Activated CD4-positive, alpha-beta T cell treated with anti-CD3 and anti-CD28 coated beads, Interleukin-2, amount 10 ng/mL, durations not matched to agents 7 days and 5 days (primary cell): ENCODE results near the gene TPM1. TPM values are rescaled to one million over a fixed set of nuclear protein-coding genes. Genes with fewer than 3 reads are reported as not detected.

Experiments
- CTCF ChIA-PET: fragments of 350-600 bp; sonication (Branson Sonifier 250); formaldehyde crosslinking; loops from one replicate; lab custom pipeline; 2021; ENCODE audit warnings: antibody characterized with exemption; lab: Charles Lee
- POLR2A ChIA-PET: fragments of 350-600 bp; sonication (Branson Sonifier 250); formaldehyde crosslinking; loops from one replicate; lab custom pipeline; 2021; ENCODE audit warnings: antibody characterized with exemption; lab: Charles Lee
- DNase-seq: peaks from one replicate; pipeline ENCODE4 v3.0.0-alpha.2; 2020
- H3K27ac Mint-ChIP-seq: one replicate; pipeline ENCODE4 v1.8.0; 2021; ENCODE audit warnings: mild to moderate bottlenecking, moderate library complexity, mixed read lengths
- H3K27me3 Mint-ChIP-seq: one replicate; pipeline ENCODE4 v1.8.0; 2021; ENCODE audit warnings: mixed read lengths
- H3K36me3 Mint-ChIP-seq: one replicate; pipeline ENCODE4 v1.8.0; 2021; ENCODE audit warnings: low read depth, mixed read lengths
- H3K4me1 Mint-ChIP-seq: one replicate; pipeline ENCODE4 v1.8.0; 2021; ENCODE audit warnings: mixed read lengths
- H3K4me3 Mint-ChIP-seq: one replicate; pipeline ENCODE4 v1.8.0; 2021; ENCODE audit warnings: mild to moderate bottlenecking, moderate library complexity, mixed read lengths
- H3K9me3 Mint-ChIP-seq: one replicate; pipeline ENCODE4 v1.8.0; 2021; ENCODE audit warnings: mixed read lengths
- total RNA-seq, 2 experiments: library from RNA; stranded (reverse); gene quantifications; one replicate each; pipeline ENCODE4 v1.2.3, GENCODE V29; 2021

TPM1 gene
- total RNA-seq, 2 experiments from 2014 or later: 4.0 to 4.5 TPM

GRCh38 chr15:63008333-63009049 is 34.1 kb upstream of the TPM1 start:
- Mint-ChIP-seq H3K27ac (no peak overlapping the region), H3K9me3 (no peaks in the 10 kb centered on the region), H3K4me3 (no peak overlapping the region), H3K4me1 (no peaks in the 10 kb centered on the region), H3K27me3 (no peaks in the 10 kb centered on the region), H3K36me3 (no peaks in the 10 kb centered on the region)
- ChIA-PET CTCF (no interaction called here), POLR2A (no interaction called here)
- no peak for DNase-seq

DNA sequence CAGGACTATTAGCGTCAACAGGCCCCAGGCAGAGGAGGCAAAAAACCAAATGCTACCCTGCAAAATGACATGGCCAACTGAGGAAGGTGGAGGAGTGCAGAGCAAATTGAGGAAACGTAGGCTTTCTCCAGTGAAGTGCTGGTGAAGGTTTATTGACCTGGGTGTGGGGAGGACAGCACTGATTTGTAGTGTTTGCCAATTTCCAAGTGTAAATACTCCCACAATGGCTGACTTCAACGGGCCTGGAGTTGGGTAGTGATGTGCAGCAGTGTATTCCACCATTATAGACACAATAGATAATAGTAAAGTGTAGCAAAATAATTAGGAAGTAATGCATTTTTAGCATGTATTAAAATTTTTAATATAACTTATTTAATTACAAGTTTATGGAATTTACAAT is 32.2 kb upstream of the TPM1 start:
- no peaks in the 10 kb centered on the region for H3K4me1 Mint-ChIP-seq

DNA sequence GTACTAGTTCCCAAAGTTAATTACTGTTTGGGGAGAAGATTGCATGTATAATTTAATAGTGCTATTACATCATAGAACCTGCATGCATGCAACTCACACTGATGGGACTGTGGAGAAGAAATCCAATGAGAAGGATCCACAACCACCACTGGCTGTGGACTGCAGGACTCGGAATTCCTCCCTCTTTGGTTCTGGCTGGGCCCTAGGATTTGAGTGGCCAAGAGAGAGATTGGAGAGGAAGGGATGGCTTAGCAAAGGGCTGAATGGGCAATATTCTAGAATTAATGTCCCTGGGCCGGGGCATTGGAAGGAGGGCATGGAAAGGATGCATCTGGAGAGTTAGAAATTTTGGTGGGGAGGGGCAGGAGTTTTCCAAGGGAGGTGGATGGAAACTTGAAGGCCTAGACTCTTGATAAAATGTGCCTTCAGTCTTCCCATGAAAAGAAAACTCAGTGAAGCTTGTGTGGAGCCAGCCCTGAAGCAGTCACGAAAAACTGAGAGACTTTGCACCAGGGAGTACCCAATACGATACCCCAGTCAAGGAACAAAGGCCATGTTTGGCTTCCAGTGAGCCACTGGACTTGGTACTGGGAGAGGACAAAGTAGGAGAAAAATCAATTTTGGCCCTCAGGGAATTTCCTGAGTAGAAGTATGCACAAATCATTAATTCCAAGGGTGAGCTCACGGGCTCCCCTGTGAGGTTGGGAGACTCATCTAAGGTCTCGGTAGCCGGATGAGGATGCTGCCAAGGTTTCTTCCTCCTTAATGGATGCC is 31.4 kb upstream of the TPM1 start:
- Mint-ChIP-seq H3K4me1 (peaks cover 4% of the 10 kb centered on the region), H3K27me3 (no peaks in the 10 kb centered on the region), H3K36me3 (no peaks in the 10 kb centered on the region), H3K4me3 (no peak overlapping the region), H3K9me3 (no peaks in the 10 kb centered on the region), H3K27ac (no peak overlapping the region)
- ChIA-PET CTCF (no interaction called here), POLR2A (interaction anchor here (0.6 kb wide), 1 partner anchor 354 kb away, joined by 4 read pairs; no protein-coding TSS in a partner anchor)
- DNase-seq: no peak

More for the DNA sequence above, 32.2 kb upstream of the TPM1 start:
- DNase-seq: no peak
- H3K27me3 Mint-ChIP-seq: no peaks in the 10 kb centered on the region
- ChIA-PET POLR2A (no interaction called here), CTCF (no interaction called here)
- H3K9me3 Mint-ChIP-seq: no peaks in the 10 kb centered on the region
- H3K36me3 Mint-ChIP-seq: no peaks in the 10 kb centered on the region
- H3K27ac Mint-ChIP-seq: no peak overlapping the region
- no peak overlapping the region for H3K4me3 Mint-ChIP-seq

- no peak overlapping the region for H3K27ac Mint-ChIP-seq
- H3K36me3 Mint-ChIP-seq: no peaks in the 10 kb centered on the region
- H3K4me3 Mint-ChIP-seq: no peak overlapping the region
- POLR2A ChIA-PET: no interaction called here
- H3K9me3 Mint-ChIP-seq: no peaks in the 10 kb centered on the region
- CTCF ChIA-PET: no interaction called here
- H3K27me3 Mint-ChIP-seq: no peaks in the 10 kb centered on the region
- no peak for DNase-seq
- peaks cover 4% of the 10 kb centered on the region for H3K4me1 Mint-ChIP-seq
These were observed 30.1 kb upstream of the TPM1 start for GRCh38 chr15:63012444-63012843.

GRCh38 chr15:63013052-63013808 is 29.3 kb upstream of the TPM1 start:
- no peak for DNase-seq
- ChIA-PET POLR2A (no interaction called here), CTCF (no interaction called here)
- H3K36me3 Mint-ChIP-seq: no peaks in the 10 kb centered on the region
- H3K4me3 Mint-ChIP-seq: no peak overlapping the region
- H3K27me3 Mint-ChIP-seq: no peaks in the 10 kb centered on the region
- H3K4me1 Mint-ChIP-seq: peaks cover 4% of the 10 kb centered on the region
- H3K9me3 Mint-ChIP-seq: no peaks in the 10 kb centered on the region
- no peak overlapping the region for H3K27ac Mint-ChIP-seq

DNA sequence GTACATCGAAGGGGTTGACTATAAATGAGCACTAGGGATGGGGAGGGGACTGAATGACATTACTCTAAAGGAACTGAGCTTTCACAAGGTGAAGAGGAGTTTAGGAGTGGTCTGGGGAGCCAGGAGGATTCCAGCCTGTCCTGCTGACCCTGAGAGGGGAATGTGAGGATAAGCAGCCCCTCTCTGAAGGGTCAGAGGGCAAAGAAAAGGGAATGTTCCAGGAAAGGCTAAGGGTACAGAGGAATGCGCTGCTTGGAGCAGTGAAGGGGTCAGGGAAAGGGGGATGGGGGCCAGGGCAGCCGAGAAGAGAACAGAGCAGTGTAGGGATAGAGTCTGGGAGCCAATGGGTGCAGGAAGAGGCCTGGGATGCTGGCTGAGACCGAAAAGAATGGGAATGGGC is 28.0 kb upstream of the TPM1 start:
- H3K27me3 Mint-ChIP-seq: no peaks in the 10 kb centered on the region
- DNase-seq: no peak
- no peak overlapping the region for H3K4me3 Mint-ChIP-seq
- H3K9me3 Mint-ChIP-seq: no peaks in the 10 kb centered on the region
- H3K36me3 Mint-ChIP-seq: no peaks in the 10 kb centered on the region
- peaks cover 4% of the 10 kb centered on the region for H3K4me1 Mint-ChIP-seq
- H3K27ac Mint-ChIP-seq: no peak overlapping the region
- ChIA-PET CTCF (interaction anchor here (0.5 to 0.6 kb wide), 2 partner anchors 272 to 430 kb away, joined by 3 to 4 read pairs; no protein-coding TSS in a partner anchor), POLR2A (no interaction called here)

DNA sequence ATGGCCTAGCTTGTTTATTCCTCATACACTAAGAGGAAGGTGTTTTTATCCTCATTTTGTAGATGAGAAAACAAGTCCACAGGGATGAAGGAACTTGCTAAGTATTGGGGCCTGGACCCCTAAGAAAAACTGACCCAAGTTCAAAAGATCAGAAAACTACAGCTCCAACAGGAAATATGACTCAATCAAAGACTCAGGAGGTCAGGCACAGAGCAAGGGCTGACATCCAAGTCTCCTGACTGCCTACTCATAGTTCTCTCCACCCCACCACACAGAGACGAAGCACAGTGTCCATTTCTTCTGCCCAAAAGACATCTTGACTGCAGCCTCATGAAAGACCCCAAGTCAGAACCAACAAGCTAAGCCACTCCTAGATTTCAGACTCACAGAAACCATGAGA is 26.9 kb upstream of the TPM1 start:
- Mint-ChIP-seq H3K36me3 (no peaks in the 10 kb centered on the region), H3K9me3 (no peaks in the 10 kb centered on the region), H3K27ac (no peak overlapping the region), H3K4me3 (no peak overlapping the region), H3K27me3 (peaks cover 3% of the 10 kb centered on the region), H3K4me1 (peaks cover 4% of the 10 kb centered on the region)
- CTCF ChIA-PET: no interaction called here
- DNase-seq: no peak
- POLR2A ChIA-PET: no interaction called here

DNA sequence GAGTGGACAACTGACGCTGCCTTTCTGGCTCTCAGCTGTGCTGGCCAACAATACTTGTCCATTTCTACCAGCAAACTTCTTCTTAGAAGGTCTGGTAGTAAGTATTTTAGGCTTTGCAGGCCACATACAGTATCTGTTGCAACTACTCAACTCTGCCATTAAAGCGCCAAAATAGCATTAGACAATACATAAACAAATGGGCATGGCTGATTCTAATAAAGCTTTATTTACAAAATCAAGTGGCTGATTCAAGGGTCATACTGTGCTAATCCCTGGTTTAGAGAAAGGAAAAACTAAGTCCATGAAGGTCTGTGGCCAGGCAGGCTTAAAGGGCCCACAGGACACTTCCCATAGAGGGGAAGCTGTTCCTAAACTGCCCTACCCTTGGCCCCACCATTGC is 26.3 kb upstream of the TPM1 start:
- no peak overlapping the region for H3K27ac Mint-ChIP-seq
- no peak overlapping the region for H3K4me3 Mint-ChIP-seq
- H3K27me3 Mint-ChIP-seq: peaks cover 3% of the 10 kb centered on the region
- CTCF ChIA-PET: no interaction called here
- POLR2A ChIA-PET: no interaction called here
- no peak for DNase-seq
- no peaks in the 10 kb centered on the region for H3K36me3 Mint-ChIP-seq
- H3K4me1 Mint-ChIP-seq: peaks cover 4% of the 10 kb centered on the region
- no peaks in the 10 kb centered on the region for H3K9me3 Mint-ChIP-seq

GRCh38 chr15:63018639-63019038 is 23.9 kb upstream of the TPM1 start:
- peaks cover 4% of the 10 kb centered on the region for H3K4me1 Mint-ChIP-seq
- no peak overlapping the region for H3K4me3 Mint-ChIP-seq
- H3K27me3 Mint-ChIP-seq: peaks cover 3% of the 10 kb centered on the region
- POLR2A ChIA-PET: no interaction called here
- no peak for DNase-seq
- CTCF ChIA-PET: no interaction called here
- H3K36me3 Mint-ChIP-seq: no peaks in the 10 kb centered on the region
- no peaks in the 10 kb centered on the region for H3K9me3 Mint-ChIP-seq
- no peak overlapping the region for H3K27ac Mint-ChIP-seq

- CTCF ChIA-PET: no interaction called here
- Mint-ChIP-seq H3K36me3 (no peaks in the 10 kb centered on the region), H3K4me1 (peaks cover 4% of the 10 kb centered on the region)
These were observed 22.9 kb upstream of the TPM1 start for GRCh38 chr15:63019511-63020109.

GRCh38 chr15:63020128-63020527 is 22.4 kb upstream of the TPM1 start:
- peaks cover 4% of the 10 kb centered on the region for H3K4me1 Mint-ChIP-seq
- DNase-seq: no peak
- no peak overlapping the region for H3K27ac Mint-ChIP-seq
- ChIA-PET POLR2A (no interaction called here), CTCF (no interaction called here)
- peaks cover 3% of the 10 kb centered on the region for H3K27me3 Mint-ChIP-seq
- H3K9me3 Mint-ChIP-seq: no peaks in the 10 kb centered on the region
- no peaks in the 10 kb centered on the region for H3K36me3 Mint-ChIP-seq
- H3K4me3 Mint-ChIP-seq: no peak overlapping the region

More at GRCh38 chr15:63019511-63020109, 22.9 kb upstream of the TPM1 start:
- no peak for DNase-seq
- Mint-ChIP-seq H3K27me3 (peaks cover 3% of the 10 kb centered on the region), H3K4me3 (no peak overlapping the region), H3K9me3 (no peaks in the 10 kb centered on the region), H3K27ac (no peak overlapping the region)
- POLR2A ChIA-PET: no interaction called here

GRCh38 chr15:63020759-63021430 is 21.7 kb upstream of the TPM1 start:
- no peaks in the 10 kb centered on the region for H3K4me1 Mint-ChIP-seq
- no peak for DNase-seq
- ChIA-PET CTCF (interaction anchor here (0.6 kb wide), 1 partner anchor 864 kb away, joined by 4 read pairs; no protein-coding TSS in a partner anchor), POLR2A (no interaction called here)
- H3K4me3 Mint-ChIP-seq: no peak overlapping the region
- H3K9me3 Mint-ChIP-seq: no peaks in the 10 kb centered on the region
- H3K27ac Mint-ChIP-seq: no peak overlapping the region
- peaks cover 3% of the 10 kb centered on the region for H3K27me3 Mint-ChIP-seq
- H3K36me3 Mint-ChIP-seq: no peaks in the 10 kb centered on the region
